IPS-15b (cell line): ENCODE measurements around the gene ARAP2.

ENCODE experiments used
- H3K27me3 ChIP-seq: one replicate; pipeline ENCODE4 v1.6.1; 2013; ENCODE audit warnings: low read length; ENCODE audit not compliant: control insufficient read depth, insufficient read depth
- H3K36me3 ChIP-seq: one replicate; pipeline ENCODE4 v1.6.1; 2013; ENCODE audit warnings: low read length; ENCODE audit not compliant: control insufficient read depth, insufficient read depth
- H3K4me1 ChIP-seq: one replicate; pipeline ENCODE4 v1.6.1; 2013; ENCODE audit warnings: mild to moderate bottlenecking, low read length; ENCODE audit not compliant: control insufficient read depth, insufficient read depth
- H3K4me3 ChIP-seq: one replicate; pipeline ENCODE4 v1.5.1; 2013; ENCODE audit warnings: low read depth, low read length
- H3K9ac ChIP-seq: one replicate; pipeline ENCODE4 v1.6.1; 2013; ENCODE audit warnings: low read depth, mild to moderate bottlenecking, low read length
- H3K9me3 ChIP-seq: one replicate; pipeline ENCODE4 v1.6.1; 2013; ENCODE audit warnings: mild to moderate bottlenecking, low read length; ENCODE audit not compliant: control insufficient read depth, insufficient read depth

The ARAP2 gene

DNA sequence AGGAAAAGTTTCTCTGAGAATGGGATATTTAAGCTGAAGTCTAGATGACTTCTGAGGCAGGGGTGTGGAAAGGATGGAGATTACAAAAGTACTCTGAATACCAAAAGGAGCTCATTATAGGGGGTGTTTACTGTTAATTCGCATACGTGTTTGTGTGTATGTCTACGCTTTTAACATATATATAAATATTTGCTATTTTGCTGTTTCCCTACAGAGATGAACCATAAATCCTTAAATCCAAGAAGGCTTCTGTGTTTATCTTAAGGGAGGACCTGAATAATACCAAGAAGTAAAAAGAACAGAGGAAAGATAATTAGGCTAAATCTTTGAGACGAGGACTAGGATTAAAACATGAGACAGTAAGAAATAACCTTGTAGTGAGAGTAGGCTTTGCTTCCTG, 166.0 kb downstream of the ARAP2 start:
- H3K4me1 ChIP-seq, result no peaks in the 10 kb centered on the region
- H3K4me3 ChIP-seq, result no peak overlapping the region
- H3K27me3 ChIP-seq, result no peaks in the 10 kb centered on the region
- H3K9me3 ChIP-seq, result no peaks in the 10 kb centered on the region
- no peaks in the 10 kb centered on the region for H3K36me3 ChIP-seq
- H3K9ac ChIP-seq, result no peak overlapping the region

DNA sequence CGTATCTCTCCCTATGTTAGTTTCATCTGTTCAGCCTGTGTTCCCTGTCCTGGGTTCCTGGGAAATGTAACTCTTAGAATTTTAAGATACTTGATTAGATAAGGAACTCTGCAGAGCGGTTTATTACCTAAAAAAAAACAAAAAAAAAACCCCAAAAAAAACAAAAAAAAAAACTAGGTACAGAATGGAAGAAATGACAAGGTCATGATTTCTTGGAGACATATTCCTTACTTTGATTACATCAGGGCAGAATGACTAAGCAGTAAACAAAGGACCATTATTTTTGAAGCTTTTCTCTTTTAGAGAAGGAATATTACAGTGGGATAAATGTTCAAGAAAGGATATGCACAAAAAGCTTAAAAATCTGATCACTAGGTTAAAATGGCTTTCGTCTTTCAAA, 171.8 kb downstream of the ARAP2 start:
- H3K4me1 ChIP-seq, result no peaks in the 10 kb centered on the region
- no peak overlapping the region for H3K9ac ChIP-seq
- H3K36me3 ChIP-seq, result no peaks in the 10 kb centered on the region
- no peaks in the 10 kb centered on the region for H3K9me3 ChIP-seq
- H3K27me3 ChIP-seq, result no peaks in the 10 kb centered on the region
- H3K4me3 ChIP-seq, result no peak overlapping the region

DNA sequence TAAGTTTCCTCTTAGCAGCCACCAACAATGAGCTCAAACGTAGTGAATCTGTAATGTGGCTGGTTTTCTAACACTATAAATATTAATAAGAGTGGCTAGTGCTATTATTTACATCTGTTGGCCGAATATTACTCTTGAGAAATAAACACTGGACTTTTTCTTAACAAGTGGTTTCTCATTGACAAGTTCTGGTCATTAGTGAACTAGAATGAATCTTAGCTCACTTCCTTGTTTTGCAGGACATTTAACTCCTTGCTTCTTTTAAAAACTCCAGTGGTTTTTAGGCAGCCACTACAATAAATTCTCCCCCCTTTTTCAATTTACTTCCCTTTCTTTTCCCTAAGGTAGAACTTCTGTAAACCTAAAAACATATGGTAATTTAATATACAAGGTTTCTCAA, 177.2 kb downstream of the ARAP2 start:
- H3K4me3 ChIP-seq, result no peak overlapping the region
- no peaks in the 10 kb centered on the region for H3K36me3 ChIP-seq
- peaks cover 3% of the 10 kb centered on the region for H3K4me1 ChIP-seq
- no peak overlapping the region for H3K9ac ChIP-seq
- H3K27me3 ChIP-seq, result no peaks in the 10 kb centered on the region
- H3K9me3 ChIP-seq, result no peaks in the 10 kb centered on the region

DNA sequence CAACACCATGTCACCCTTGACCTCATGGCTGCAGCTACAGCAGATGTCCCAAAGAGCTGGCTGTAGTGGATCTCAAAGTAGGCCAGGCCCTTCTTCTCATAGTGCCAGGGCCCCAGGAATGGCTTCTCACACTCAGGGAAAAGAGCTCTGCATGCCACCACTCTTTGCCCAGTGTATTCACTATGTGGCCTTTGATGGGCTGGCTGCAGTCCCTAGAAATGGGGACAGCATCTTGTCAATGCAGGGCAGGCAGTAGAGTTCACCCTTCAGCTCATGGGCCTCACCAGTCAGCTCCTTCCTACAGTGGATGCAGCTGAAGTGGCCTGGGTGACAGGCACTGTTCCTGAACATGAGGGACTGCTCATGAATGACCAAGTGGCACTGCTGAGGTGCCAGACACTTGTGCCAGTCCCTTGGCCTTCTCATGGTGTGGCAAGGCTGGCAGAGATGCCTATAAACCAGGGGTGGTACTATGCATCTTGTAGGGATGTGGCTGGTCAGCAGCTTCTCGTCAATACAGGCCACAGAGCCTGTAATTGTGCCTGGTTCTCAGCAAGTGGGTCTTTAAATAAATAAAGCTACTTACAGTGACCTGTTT, 178.9 kb downstream of the ARAP2 start:
- Histone ChIP-seq H3K27me3 (no peaks in the 10 kb centered on the region), H3K9ac (no peak overlapping the region), H3K9me3 (no peaks in the 10 kb centered on the region), H3K4me1 (peaks cover 3% of the 10 kb centered on the region), H3K4me3 (no peak overlapping the region), H3K36me3 (no peaks in the 10 kb centered on the region)

DNA sequence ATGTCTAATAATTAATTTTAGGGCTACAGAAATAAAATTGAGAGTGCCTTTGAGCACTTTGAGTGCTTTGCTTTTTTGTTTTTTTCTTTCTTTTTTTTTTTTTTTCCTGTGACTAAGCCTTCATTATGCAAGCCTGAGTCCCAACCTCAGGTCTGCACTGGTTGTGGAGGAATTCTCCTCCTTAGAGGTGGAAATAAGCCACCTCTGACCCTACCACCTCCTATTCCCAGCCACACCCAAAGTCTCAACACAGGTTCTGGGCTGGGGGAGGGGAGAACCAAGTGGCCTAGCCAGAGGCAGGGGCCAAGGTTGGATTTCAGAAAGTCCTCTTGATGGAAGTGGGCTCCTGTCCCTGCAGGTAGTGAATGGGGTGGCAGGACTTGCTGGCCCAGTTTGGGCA, 180.2 kb downstream of the ARAP2 start:
- no peaks in the 10 kb centered on the region for H3K36me3 ChIP-seq
- no peaks in the 10 kb centered on the region for H3K27me3 ChIP-seq
- H3K9me3 ChIP-seq, result no peaks in the 10 kb centered on the region
- H3K9ac ChIP-seq, result no peak overlapping the region
- peaks cover 3% of the 10 kb centered on the region for H3K4me1 ChIP-seq
- no peak overlapping the region for H3K4me3 ChIP-seq

DNA sequence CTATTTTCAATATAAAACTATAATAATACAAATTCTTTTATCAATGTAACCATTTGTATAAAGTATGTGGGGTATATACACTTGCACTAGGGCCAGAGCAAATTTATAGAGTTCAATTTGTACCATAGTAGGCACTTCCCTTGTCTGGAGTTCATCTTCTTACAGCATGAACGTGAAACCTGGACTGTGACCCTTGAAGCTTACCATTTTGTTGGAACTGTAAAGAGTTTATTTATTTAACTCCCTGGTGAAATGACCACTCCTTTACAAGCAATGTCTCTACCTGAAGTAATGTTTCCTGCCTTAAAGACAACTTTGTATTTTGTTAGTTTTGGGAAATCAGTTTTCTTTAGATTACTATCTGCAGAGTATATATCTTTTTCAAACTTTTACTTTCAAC, 188.2 kb downstream of the ARAP2 start:
- Histone ChIP-seq H3K9ac (no peak overlapping the region), H3K9me3 (no peaks in the 10 kb centered on the region), H3K4me3 (no peak overlapping the region), H3K36me3 (no peaks in the 10 kb centered on the region), H3K4me1 (no peaks in the 10 kb centered on the region), H3K27me3 (no peaks in the 10 kb centered on the region)

DNA sequence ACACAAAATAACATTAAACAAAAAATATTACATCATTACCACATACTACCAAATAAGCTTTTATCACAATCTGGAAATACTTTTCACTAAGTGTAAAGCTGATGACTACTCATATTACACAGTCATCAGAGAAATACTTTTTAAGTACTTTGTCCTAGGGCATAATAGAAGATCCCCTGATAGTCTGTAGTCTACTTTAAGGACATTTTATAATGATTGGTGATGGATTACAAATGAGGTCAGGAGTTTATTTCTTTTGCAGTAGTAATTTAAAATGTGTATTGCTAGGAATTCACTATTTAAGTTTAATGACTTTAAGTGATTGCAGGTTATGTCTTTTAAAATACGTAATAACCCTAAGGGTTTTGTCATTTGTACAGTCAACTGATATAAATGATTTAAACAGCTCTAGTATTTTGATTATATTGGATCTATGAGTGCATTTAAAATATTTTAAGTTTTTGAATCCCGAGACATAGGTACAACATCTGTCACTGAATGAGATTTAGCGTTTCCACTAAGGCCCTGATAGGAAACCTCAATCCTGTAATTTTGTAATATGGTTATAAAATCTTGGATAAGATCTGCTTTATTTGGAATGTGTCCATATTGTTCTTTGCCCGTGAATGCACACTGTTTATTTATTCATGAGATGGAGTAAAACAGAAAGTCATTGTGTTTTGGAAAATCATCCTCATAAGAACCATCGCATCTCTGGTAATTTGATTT, 189.5 kb downstream of the ARAP2 start:
- H3K9ac ChIP-seq, result no peak overlapping the region
- H3K4me3 ChIP-seq, result no peak overlapping the region
- no peaks in the 10 kb centered on the region for H3K36me3 ChIP-seq
- no peaks in the 10 kb centered on the region for H3K27me3 ChIP-seq
- H3K9me3 ChIP-seq, result no peaks in the 10 kb centered on the region
- no peaks in the 10 kb centered on the region for H3K4me1 ChIP-seq

DNA sequence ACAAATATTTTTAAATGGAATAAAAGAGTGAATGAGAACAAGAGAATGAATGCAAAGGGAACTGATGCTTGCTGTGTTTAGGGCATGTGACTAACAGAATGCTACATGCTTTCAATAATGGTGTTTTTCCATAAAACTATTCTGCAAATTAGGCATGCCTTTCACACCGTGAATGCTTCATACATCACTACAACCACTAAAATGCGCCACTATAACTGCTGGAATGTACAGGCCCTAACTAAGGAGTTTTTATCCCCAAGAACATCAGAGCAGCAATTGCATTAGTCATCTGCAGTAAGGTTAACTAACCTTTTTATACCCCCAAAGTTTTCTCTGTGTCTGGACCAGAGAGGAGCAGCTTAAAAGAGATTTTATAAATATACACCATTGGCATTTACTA, 190.4 kb downstream of the ARAP2 start:
- Histone ChIP-seq H3K4me1 (no peaks in the 10 kb centered on the region), H3K9me3 (no peaks in the 10 kb centered on the region), H3K4me3 (no peak overlapping the region), H3K9ac (no peak overlapping the region), H3K27me3 (no peaks in the 10 kb centered on the region), H3K36me3 (no peaks in the 10 kb centered on the region)

DNA sequence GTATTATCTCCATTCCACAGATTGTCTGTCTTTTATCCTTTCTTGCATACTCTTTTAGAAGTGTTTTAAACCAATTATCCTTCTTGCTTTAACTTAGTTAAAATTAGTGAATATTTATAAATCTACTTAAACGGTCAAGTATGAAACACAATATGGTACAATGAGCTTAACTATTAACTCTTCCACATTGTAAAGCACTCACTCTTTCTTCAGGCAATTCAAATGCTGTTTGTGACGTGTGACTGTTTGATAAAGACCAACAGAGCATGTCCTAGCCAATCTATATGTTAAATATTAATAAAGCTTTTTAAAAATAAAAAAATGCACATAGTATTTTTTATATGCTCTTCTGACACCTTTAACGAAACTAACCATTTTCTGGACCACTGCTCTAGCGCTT, 192.7 kb downstream of the ARAP2 start:
- Histone ChIP-seq H3K36me3 (no peaks in the 10 kb centered on the region), H3K4me3 (no peak overlapping the region), H3K4me1 (no peaks in the 10 kb centered on the region), H3K9ac (no peak overlapping the region), H3K9me3 (no peaks in the 10 kb centered on the region), H3K27me3 (no peaks in the 10 kb centered on the region)

DNA sequence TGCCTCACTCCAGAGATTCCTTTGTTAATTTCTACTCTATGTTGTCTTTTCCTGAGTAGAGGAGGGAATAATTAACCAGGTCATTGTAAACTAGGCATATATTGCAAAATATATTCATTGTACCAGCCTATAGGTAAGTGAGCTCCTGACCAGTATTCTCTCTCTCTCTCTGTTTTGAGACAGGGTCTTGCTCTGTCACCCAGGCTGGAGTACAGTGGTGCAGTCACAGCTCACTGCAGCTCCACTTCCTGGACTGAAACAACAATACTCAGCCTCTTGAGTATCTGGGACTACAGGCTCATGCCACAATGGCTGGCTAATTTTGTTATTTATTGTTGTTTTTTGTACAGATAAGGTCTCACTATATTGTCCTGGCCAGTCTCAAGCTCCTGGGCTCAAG, 198.3 kb downstream of the ARAP2 start:
- Histone ChIP-seq H3K36me3 (no peaks in the 10 kb centered on the region), H3K27me3 (no peaks in the 10 kb centered on the region), H3K9ac (no peak overlapping the region), H3K9me3 (no peaks in the 10 kb centered on the region), H3K4me3 (no peak overlapping the region), H3K4me1 (no peaks in the 10 kb centered on the region)

DNA sequence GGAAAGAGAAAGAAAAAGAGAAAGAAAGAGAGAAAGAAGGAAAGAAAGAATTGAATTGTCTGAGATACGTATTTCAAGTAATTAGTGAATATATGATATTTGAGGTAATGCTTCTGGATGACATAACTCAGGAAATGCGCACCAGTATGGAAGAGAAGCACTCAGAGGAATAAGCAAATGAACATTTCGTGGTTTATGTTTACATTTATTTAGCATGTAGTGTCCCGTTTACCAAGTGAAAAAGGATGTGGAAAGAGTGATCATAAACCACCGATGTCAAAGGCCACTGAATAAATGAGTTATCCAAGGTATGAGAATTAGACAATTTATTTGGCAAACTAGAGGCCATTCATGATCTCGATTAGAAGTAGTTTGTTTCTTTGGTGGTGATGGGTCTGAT, 200.4 kb downstream of the ARAP2 start:
- Histone ChIP-seq H3K9me3 (no peaks in the 10 kb centered on the region), H3K36me3 (no peaks in the 10 kb centered on the region), H3K4me3 (no peak overlapping the region), H3K4me1 (no peaks in the 10 kb centered on the region), H3K9ac (no peak overlapping the region), H3K27me3 (no peaks in the 10 kb centered on the region)

DNA sequence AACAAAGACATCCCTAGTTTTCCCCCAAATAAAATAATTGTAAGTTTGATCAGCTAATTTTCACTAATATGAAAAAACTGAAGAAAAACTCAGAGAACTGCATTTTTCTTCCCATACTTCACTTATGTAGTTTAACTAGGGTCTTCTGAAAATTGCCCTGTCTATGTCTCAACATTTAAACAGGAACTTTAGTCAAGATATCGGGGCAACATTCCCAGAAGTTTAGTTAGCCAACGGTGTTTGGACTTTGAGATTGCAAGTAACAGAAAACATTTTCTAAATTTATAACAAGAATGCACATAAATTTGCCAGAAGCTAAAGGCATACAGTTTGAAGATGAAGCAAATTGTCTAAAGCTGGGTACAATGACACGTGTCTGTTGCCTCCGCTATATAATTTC, 201.1 kb downstream of the ARAP2 start:
- Histone ChIP-seq H3K4me1 (no peaks in the 10 kb centered on the region), H3K4me3 (no peak overlapping the region), H3K9me3 (no peaks in the 10 kb centered on the region), H3K9ac (no peak overlapping the region), H3K27me3 (no peaks in the 10 kb centered on the region), H3K36me3 (no peaks in the 10 kb centered on the region)
